HG03139 (cell line): ENCODE measurements around the gene LSM10.
A peak's percentile ranks its signal among the peaks of the same experiment; 100 is the strongest.

ENCODE experiments used
- ATAC-seq: cut with Tn5 transposase; IDR thresholded peaks from one replicate; pipeline ENCODE4 v1.9.1; 2021; ENCODE audit not compliant: unreplicated experiment

LSM10 gene

GRCh38 chr1:36385410-36386264, 12.1 kb downstream of the LSM10 start, which contains the start of gene STK40:
Gene STK40, minus strand, starts transcription at chr1:36385924. Its CDS starts 24,592 bp downstream, at chr1:36361332.
- ATAC-seq = peak; percentile 87

GRCh38 chr1:36384542-36385409, 12.9 kb downstream of the LSM10 start:
- no peak for ATAC-seq

- no peak for ATAC-seq
These were observed 14.5 kb downstream of the LSM10 start for GRCh38 chr1:36383240-36383639.

GRCh38 chr1:36382669-36383068, 15.0 kb downstream of the LSM10 start:
- ATAC-seq = no peak

GRCh38 chr1:36382231-36382630, 15.5 kb downstream of the LSM10 start:
- ATAC-seq = no peak

- ATAC-seq = no peak
These were observed 16.3 kb downstream of the LSM10 start for GRCh38 chr1:36381405-36381804.

- ATAC-seq = no peak
These were observed 16.9 kb downstream of the LSM10 start for GRCh38 chr1:36380782-36381181.

GRCh38 chr1:36380143-36380619, 17.5 kb downstream of the LSM10 start:
- no peak for ATAC-seq

GRCh38 chr1:36377791-36378492, 19.8 kb downstream of the LSM10 start:
- ATAC-seq = no peak

- ATAC-seq = no peak
These were observed 25.1 kb downstream of the LSM10 start for GRCh38 chr1:36372617-36373016.

GRCh38 chr1:36369061-36369861, 28.4 kb downstream of the LSM10 start:
- no peak for ATAC-seq

GRCh38 chr1:36367798-36368197, 29.9 kb downstream of the LSM10 start:
- no peak for ATAC-seq

GRCh38 chr1:36367066-36367465, 30.6 kb downstream of the LSM10 start:
- no peak for ATAC-seq

- no peak for ATAC-seq
These were observed 31.5 kb downstream of the LSM10 start for GRCh38 chr1:36366091-36366661.

- no peak for ATAC-seq
These were observed 32.3 kb downstream of the LSM10 start for GRCh38 chr1:36365381-36365780.

GRCh38 chr1:36359911-36360550, 37.7 kb downstream of the LSM10 start:
- ATAC-seq = no peak

- ATAC-seq = no peak
These were observed 38.3 kb downstream of the LSM10 start for GRCh38 chr1:36359383-36359782.

GRCh38 chr1:36358514-36359084, 39.1 kb downstream of the LSM10 start:
- no peak for ATAC-seq

- no peak for ATAC-seq
These were observed 41.9 kb downstream of the LSM10 start for GRCh38 chr1:36355811-36356210.
